GM19099 (cell line): ENCODE measurements around the gene WNT5B.

ENCODE experiments used
- POLR2A ChIP-seq: IDR thresholded peaks from 3 replicates; pipeline ENCODE4 v1.6.1; 2011; ENCODE audit warnings: low read depth; ENCODE audit not compliant: insufficient read length; ENCODE audit errors: extremely low read depth

WNT5B gene

DNA sequence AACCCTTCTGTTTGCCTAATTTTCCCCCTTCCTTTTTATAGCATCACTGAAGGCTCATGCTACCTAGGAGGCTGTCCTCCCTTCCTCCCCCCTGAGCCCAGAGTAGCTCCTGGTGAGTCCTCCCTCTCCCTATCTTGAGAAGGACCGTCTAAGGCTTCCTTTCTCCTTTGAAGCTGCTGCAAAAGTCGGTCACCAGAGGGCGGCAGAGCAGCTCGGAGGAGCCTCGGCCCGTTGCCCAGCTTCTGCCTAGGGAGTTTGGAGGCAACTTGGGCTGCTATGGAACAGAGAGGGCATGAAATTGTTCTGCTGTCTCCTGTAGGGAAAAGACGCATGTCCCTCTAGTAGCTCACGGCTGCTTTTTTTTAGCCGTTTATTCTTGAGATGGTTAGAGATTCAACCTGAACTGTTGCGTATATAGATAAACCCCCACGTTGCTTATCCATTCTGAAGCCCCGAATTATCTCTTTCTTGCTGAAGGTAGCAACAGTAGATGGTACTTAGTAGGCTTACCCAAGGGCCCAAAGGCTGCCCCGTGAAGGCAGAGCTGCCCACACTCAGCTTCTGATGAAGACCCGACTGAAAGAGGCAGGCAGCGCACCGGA, 5.7 kb downstream of the WNT5B start:
- TF ChIP-seq POLR2A: no peak

DNA sequence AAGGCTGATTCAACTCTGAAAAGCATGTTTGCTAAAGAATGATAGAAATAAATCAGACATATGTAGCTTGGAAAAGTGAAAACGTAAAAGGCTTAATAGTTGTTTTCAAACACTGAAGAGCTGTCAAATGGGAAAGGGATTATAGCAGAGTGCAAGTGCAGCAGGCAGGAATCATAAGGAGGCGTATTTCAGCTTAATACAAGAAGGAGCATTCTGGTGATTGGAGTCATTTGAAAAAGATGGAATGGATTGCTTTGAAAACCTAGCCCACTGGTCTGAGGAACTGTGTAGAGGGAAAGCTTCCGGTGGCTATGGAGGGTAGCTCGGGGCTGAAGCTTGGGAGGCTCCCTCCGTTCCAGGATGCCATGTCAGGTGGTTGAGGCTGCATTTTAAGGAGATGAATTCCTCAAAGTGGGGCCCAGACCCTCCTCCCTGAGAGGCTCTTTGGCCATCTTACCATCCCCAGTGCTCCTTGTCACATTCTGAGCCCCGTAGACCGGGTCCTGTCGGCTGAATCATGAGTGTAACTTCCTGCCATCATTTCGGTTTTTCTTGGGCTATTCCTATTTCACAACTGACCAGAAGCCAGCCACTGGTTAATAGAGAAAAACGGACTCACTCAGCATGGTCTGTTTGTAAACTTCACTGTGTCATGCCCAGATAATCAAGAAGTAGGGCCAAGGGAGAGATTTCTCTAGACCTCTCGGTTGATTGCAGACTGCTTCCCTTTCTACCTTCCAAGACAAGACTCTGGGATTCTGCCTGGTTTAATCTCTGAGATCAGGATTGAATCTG, 6.5 kb downstream of the WNT5B start:
- TF ChIP-seq POLR2A: no peak

DNA sequence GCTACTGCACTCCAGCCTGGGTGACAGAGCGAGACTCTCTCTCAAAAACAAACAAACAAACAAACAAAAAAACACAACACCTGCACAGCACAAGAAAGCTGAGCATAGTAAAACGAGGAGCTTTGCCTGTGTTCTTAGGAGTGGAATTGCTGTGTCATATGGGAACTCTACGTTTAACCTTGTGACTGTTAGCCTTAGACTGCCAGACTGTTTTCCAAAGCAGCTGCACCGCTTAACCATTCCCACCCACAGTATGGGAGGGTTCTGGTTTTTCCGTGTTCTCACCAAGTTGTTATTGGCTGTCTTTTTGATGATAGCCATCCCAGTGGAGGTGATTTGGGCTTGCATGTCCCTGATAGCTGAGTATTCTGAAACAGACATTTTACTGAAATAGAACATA, 9.2 kb downstream of the WNT5B start:
- no peak for TF ChIP-seq POLR2A

DNA sequence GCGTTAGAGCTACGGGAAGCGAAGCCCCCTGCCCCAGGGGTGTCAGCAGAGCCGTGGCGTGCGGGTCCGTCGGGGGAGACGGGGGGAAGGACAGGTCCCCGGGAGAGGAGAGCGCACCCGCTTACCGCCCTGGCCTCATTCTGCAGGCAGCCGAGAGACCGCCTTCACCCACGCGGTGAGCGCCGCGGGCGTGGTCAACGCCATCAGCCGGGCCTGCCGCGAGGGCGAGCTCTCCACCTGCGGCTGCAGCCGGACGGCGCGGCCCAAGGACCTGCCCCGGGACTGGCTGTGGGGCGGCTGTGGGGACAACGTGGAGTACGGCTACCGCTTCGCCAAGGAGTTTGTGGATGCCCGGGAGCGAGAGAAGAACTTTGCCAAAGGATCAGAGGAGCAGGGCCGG, 10.5 kb downstream of the WNT5B start:
- TF ChIP-seq POLR2A: no peak

DNA sequence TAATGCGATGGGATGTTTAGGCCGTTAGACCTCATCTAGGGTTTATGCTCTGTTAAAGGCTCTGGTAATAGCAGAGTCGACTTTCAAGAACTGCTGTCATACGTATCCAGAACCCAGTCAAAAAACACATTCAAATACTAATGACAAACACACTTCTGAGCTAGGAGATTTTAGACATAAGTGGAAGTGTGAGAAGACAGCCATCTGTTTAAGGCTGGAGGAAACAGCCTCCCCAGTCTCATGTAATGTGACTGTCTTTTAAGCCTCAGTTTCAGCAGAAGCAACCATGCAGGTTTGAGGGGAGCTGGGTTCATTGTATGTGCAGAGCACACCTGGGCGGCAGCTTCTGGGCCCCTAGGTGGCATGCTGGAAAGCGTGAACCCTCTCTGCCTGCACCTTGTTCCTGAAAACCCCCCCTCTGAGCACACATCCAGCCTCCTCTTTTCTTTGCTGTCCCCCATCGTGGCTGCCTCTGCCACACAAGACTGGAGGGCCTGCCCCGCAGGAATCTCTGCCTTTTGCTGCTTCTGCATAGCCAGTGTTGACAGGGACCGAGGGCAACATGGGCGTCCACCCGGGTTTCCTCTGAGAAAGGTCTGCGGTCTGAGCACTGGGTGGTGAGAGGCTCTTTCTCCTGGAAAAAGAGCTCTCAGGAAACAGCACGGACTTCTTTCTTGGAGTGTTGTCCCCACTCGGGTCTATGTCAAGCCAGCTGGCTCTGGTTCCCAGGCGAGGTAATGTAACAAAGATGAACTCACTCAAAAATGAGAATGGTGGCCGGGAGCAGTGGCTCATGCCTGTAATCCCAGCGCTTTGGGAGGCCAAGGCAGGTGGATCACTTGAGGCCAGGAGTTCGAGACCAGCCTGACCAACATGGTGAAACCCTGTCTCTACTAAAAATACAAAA, 11.6 kb downstream of the WNT5B start:
- no peak for TF ChIP-seq POLR2A

DNA sequence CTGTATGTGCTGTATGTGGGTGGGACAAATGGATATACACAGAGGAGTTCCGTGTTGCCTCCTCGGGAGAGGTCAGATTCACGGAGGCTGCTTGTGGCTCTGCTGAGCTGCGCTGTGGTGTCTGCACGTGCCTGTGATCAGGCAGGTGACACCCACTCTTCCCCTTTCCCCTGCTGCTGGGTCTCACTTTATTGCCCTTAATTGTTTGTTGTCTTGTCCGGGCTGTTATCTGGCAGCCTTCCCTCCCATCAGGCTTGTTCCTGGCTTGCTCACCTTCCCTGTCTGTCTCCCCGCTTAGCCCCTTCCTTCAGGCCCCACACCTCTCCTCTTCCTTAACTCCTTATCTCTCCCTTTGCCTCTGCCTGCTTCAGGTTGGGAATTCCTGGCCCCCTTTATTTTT, 13.5 kb downstream of the WNT5B start:
- no peak for TF ChIP-seq POLR2A

DNA sequence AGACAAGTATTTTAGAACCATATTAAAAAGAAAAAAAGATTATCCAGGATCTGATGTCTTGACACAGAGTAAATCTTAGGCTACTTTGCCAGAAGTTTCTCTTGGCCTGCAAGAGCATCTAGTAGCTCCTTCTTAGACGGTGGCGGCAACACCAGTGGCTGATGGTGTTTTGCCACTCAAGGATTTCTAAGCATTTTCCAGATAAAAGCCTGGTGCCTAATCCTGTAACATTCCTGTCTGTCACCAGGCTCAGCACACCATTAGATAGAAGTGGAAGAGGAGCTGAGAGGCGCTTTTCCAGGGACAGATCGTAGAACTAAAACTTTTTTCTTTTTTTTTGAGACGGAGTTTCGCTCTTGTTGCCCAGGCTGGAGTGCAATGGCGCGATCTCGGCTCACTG, 14.0 kb downstream of the WNT5B start:
- no peak for TF ChIP-seq POLR2A

DNA sequence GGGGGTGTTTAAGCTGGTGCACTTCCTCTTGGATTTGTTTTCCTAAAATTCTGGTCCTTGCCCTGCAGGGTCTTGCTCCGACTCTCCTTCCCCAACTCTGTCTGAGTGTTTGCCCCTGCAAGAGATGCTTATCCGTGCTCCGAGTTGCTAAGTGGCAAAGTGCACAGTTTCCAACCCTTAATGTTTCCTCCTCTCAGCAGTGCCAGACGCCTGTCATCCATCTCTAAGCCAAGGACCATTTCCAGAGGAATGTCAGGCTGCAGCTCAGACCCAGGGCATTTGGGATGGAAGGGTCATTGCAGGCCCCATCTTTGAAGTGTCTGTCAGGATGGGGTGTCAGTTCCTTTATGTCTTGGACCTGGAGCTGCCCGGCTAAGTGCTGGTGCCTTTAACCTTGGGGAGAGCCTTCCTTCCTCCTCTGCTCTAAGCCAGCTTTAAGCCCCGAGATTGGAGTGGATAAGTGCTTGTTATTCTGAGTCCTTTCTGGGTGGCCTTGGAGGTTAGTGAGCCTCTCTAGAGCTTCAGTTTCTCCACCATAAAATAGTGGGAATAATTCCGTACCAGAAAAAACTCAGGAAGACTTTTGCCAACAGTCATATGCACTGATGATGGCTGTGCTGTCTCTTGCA, 15.0 kb downstream of the WNT5B start:
- no peak for TF ChIP-seq POLR2A

DNA sequence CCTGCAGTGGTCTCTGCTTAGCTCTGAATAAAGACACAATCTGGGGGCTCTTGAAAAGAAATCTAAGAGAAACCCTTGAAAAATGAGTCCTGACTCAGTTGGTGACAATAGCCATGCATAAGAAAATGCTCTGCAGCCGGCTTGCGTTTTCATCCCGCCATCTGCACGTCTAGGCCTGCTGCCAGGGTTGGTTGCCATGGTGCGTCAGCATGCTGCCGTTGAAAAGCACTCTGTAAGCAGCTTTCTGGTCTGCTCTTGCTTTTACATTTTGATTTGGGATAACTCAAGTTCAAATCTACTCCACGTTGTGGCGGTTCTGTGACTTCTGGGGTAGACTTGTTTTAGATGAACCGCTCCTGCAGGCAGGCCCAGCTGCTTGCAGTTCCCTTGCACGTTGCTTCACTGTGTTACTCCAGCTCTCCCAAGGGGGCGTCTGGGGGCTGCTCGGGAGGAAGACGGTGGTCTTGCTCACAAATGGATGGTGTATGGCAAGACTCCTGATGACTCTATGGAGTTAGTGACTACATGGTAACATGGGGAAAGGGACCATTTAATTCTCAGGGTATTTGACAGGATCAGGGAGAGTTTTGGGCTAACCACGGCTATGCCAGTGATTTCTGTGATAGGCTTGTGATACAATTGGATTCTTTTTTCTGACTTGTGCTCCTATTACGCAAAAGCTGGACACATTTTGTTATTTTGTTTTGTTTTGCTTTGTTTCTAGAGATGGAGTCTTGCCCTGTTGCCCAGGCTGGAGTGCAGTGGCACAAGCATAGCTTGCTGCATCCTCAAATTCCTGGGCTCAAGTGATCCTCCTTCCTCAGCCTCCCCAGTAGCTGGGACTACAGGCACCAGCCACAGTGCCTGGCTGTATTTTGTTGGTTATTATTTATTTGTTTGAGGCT, 15.8 kb downstream of the WNT5B start:
- no peak for TF ChIP-seq POLR2A

DNA sequence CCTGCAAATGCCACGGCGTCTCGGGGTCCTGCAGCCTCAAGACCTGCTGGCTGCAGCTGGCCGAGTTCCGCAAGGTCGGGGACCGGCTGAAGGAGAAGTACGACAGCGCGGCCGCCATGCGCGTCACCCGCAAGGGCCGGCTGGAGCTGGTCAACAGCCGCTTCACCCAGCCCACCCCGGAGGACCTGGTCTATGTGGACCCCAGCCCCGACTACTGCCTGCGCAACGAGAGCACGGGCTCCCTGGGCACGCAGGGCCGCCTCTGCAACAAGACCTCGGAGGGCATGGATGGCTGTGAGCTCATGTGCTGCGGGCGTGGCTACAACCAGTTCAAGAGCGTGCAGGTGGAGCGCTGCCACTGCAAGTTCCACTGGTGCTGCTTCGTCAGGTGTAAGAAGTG, 16.8 kb downstream of the WNT5B start:
- no peak for TF ChIP-seq POLR2A

DNA sequence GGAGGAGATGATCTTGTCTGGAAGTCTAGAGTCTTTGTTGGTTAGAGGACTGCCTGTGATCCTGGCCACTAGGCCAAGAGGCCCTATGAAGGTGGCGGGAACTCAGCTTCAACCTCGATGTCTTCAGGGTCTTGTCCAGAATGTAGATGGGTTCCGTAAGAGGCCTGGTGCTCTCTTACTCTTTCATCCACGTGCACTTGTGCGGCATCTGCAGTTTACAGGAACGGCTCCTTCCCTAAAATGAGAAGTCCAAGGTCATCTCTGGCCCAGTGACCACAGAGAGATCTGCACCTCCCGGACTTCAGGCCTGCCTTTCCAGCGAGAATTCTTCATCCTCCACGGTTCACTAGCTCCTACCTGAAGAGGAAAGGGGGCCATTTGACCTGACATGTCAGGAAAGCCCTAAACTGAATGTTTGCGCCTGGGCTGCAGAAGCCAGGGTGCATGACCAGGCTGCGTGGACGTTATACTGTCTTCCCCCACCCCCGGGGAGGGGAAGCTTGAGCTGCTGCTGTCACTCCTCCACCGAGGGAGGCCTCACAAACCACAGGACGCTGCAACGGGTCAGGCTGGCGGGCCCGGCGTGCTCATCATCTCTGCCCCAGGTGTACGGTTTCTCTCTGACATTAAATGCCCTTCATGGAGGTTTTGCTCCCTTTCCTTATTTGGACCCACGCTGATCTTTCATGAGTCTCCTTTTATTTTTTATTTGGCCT, 17.7 kb downstream of the WNT5B start:
- TF ChIP-seq POLR2A: no peak

DNA sequence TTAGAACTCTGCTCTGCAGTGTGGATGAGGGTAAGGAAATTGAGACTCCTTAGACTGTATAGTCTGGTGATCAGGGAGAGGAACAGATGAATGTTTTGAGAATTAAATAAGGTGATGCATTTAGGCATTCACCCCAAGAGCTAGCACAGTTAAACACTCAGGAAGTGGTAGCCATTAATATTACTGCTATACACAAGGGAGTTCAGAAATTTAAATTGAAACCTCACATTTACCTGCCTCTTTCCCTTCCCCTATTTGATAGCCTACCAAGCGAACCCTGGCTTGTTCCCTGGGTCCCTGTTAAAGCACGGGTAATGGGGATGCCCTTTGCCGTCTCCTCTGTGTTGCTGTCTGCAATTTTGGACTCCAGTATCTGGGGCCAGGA, 18.2 kb downstream of the WNT5B start:
- no peak for TF ChIP-seq POLR2A

DNA sequence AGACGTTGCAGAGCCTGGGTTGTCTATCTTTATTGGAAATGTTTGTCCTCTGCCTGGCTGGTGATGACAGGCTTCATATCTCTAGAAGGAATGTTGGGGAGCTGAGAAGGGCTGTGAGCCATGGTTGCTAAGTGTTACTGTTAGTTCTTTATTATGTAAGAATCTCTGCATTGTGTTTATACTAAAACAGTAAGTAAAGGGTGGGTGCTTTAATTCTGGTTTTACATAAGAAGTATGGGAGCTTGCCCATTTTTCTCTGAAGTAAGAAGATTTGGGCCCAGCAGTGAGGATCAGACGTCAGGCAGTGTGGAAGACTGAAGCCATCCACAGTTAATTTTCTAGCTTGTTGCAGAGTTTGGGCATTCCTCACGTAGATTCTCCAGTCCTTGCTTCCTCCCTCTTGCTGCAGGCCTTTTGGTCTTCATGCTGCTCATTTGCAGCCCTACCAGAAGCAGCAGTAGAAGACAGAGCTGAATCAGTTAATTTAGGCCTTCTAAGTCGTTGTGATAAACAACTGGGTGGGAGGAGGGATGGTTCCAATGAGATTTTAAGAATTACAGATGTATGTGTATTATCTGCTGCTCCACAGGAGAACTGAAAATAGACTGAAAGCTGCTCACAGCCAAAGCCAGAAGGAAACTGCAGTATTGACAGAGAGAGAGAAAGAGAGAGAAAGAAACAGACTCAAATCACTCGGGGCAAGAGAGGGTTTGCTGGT, 21.4 kb downstream of the WNT5B start:
- no peak for TF ChIP-seq POLR2A

DNA sequence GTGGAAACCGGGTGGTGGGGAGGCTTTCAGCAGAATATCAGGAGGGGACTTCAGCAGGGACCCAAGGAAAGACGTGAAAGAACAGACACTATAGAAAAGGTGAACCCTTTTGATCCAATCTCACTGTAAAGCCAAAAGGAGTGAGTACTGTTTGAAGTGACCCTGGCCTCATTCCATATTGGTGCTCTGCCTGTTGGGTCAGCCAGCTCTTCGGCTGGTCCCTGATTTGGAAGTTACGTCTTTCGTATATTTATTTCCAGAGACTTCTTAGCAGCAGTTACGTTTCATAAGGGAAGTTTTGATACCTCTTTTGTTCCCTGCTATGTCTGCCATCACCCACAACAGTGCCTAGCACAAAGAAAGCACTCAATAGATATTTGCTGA, 21.9 kb downstream of the WNT5B start:
- TF ChIP-seq POLR2A: no peak

DNA sequence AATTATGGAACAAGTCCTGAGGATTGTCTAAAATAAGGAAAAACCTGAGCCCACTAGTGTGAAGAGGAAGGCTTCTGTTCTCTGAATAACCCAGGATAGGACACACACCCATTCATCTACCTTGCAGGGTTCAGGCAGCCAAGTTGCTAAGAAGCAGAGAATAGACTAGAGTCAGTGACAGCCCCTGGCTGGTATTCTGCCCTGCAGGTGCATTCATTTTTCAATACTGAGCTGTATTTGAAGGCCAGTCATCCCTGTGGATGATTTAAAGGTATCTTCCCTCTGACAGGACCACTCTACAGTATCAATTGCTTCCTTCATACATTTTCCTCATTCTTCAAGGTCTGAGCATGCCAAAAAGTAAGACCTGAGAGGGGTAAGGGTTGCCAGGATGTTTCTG, 22.9 kb downstream of the WNT5B start:
- TF ChIP-seq POLR2A: no peak
